ENCODE measurements around the gene SLC66A1.

Gene SLC66A1

GRCh38 chr1:19342894-19343616 is 30.9 kb downstream of the SLC66A1 start:
- DNase-seq (ENCODE audit: low read depth in 3 of 3), result no peak

DNA sequence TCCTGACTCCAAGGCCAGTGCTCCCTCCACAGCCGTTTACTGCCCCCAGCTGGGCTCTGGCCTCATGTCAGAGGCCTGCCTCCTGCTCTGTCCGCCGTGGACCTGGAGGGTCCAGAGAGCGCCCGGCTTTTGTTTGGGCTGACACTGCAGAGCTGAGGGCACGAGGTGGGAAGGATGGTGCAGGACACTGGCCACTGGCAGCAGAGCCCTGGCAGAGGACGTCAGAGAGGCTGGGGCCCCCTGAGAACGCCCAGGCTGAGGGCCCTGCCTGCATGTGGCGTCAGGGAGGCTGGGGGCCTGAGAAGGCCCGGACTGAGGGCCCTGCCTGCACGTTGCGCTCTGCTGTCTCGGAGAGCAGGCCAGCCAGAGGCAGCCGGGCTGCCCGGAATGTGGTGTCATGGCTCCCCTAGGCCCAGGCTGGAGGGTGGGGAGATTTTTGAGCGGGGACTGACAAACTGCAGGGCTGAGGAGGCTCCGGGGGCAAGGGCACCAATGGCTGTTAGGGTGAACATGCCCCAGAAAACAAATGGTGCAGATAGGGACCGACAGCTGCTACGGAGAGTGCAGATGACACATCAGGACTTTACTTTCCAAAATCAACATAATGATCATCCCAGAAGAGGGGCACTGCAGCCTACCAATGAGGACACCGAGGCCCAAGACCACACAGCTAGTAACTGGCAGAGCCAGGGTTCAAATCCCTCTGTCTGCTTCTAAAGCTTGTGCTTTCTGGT is 31.7 kb downstream of the SLC66A1 start:
- no peak for DNase-seq (ENCODE audit: low read depth in 3 of 3)

- peak in 1 of 3 experiments; percentile 29 for DNase-seq (ENCODE audit: low read depth in 3 of 3)
Observed at GRCh38 chr1:19344372-19344810, 32.3 kb downstream of the SLC66A1 start.

GRCh38 chr1:19344831-19345230 is 32.7 kb downstream of the SLC66A1 start:
- no peak for DNase-seq (ENCODE audit: low read depth in 3 of 3)

DNA sequence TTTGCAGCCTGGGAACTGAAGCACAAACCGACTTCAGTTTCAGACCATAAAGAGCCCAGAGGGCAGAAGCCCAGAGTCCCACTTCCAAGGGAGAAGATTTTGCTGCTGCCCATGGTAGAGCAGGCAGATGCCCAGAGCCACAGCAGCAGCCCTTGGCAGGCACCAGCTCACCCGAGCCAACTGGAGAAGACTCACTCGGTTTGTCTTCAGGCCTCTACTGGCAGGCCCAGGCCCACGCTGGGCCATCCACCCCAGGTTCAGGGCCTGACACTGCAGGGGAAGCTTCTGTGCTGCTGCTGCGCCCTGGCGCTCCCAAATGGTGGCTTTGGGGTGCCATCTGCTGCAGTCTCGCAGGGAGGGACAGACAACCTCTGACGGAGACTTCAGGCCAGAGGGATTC is 33.3 kb downstream of the SLC66A1 start:
- DNase-seq (ENCODE audit: low read depth in 3 of 3), result no peak

GRCh38 chr1:19346026-19346425 is 33.9 kb downstream of the SLC66A1 start:
- DNase-seq (ENCODE audit: low read depth in 3 of 3), result no peak

- no peak for DNase-seq (ENCODE audit: low read depth in 3 of 3)
Observed at GRCh38 chr1:19347533-19348172, 35.5 kb downstream of the SLC66A1 start.

GRCh38 chr1:19348441-19349198 is 36.5 kb downstream of the SLC66A1 start:
- no peak for DNase-seq (ENCODE audit: low read depth in 3 of 3)

- DNase-seq (ENCODE audit: low read depth in 3 of 3), result no peak
Observed at GRCh38 chr1:19349999-19350398, 37.9 kb downstream of the SLC66A1 start.

DNA sequence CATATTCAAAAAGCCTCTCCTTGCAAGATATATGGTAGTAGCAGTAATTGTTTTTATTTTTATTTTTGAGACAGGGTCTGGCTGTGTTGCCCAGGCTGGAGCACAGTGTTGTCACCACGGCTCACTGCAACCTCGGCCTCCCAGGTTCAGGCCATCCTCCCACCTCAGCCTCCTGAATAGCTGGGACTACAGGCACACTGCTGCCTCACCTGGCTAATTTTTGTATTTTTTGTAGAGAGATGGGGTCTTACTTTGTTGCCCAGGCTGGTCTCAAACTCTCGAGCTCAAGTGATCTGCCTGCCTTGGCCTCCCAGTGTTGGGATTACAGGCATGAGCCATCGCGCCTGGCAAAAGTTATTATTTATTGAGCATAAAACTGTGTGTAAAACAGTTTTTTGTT is 38.4 kb downstream of the SLC66A1 start:
- DNase-seq (ENCODE audit: low read depth in 3 of 3), result no peak

GRCh38 chr1:19351873-19352272 is 39.7 kb downstream of the SLC66A1 start:
- DNase-seq (ENCODE audit: low read depth in 3 of 3), result no peak

- DNase-seq (ENCODE audit: low read depth in 3 of 3), result no peak
Observed at GRCh38 chr1:19352839-19353238, 40.7 kb downstream of the SLC66A1 start.

DNA sequence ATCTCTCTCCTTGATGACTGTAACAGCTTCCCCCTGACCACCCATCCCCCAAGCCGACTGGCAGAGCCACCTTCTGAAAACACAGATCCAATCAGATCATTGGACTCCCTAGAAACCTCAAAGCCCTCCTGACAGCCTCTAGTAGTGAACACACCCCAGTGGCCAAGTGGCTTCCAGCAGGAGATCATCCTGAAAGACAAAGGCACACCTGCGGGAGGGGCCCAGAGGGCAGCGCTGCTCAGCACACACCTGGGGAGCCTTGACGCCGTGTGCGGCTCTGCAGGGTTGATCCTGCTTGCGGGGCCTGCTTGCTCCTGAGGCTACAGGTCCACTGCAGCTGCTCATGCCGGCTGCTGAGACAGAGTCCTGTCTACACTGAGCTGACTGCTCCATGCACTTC is 41.5 kb downstream of the SLC66A1 start:
- DNase-seq (ENCODE audit: low read depth in 3 of 3), result no peak

GRCh38 chr1:19354531-19354981 is 42.4 kb downstream of the SLC66A1 start:
- DNase-seq (ENCODE audit: low read depth in 3 of 3), result no peak

- DNase-seq (ENCODE audit: low read depth in 3 of 3), result no peak
Observed at GRCh38 chr1:19356266-19356665, 44.1 kb downstream of the SLC66A1 start.

DNA sequence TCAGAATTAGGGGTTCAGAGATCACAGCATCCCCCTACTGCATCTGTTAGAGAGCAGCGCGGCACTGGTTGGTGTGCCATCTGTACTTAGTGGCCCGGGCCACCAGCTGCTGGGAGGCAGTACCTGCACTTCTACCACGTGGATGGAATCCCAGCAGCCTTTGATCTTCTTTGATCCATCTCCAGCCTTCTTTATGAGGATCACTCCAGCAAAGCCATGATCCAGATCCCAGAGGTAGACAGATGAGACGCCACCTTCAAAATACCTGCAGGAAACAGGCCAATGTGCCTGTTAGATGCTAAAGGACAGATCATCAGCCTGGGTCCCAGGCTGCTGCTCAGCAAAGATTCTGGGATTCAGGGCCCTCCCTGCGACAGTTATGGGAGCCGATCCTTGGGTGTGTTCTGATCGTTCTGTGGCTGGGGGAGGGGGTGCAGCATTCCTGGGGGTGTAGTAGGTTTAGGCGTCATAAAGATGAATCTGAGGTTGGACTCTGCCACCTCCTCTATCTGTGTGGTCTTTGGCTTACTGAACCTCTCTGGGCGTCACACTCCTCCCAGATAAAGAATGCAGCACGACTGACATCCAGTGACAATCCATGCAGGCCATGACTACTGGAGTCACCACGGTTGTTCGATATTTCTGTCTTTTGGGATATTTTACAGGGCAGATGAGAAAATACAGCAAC is 45.3 kb downstream of the SLC66A1 start:
- no peak for DNase-seq (ENCODE audit: low read depth in 3 of 3)

DNA sequence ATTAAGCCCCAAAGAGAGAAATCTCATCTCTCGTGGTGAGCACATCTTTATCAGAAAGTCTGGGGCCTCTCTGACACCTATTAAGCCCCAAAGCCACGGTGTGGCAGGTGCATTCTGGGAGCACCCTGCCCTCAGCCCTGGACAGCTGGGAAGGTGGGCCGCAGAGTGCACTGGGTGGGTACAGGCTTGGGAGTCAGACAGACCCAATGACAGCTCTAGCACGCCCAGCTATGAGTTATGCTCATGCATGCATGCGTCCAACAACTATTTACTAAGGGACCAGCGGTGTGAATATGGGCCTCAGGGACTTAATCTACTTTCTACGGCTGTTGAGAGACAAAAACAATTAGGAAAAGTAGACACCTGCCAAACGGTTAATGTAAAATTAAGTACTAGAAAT is 46.6 kb downstream of the SLC66A1 start:
- DNase-seq (ENCODE audit: low read depth in 3 of 3), result no peak

DNA sequence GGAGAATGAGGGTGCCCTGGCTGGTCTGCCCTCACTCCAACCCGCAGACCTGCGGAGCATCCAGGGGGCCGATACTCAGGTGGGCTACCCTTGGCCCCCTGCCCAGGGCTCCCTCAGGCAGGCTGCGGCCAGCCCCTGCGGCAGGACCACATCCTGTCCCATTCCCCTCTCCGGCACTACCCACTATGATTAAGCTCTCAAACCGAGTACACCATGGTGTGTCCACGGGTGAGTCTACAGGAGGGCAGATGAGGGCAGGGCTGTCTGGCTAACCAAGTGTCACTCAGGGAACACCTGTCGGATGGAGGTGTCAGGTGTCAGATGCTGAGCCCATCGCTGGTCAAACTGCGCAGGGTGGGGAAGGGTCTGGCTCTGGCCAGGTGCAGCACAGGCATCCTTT is 47.2 kb downstream of the SLC66A1 start:
- no peak for DNase-seq (ENCODE audit: low read depth in 3 of 3)

DNA sequence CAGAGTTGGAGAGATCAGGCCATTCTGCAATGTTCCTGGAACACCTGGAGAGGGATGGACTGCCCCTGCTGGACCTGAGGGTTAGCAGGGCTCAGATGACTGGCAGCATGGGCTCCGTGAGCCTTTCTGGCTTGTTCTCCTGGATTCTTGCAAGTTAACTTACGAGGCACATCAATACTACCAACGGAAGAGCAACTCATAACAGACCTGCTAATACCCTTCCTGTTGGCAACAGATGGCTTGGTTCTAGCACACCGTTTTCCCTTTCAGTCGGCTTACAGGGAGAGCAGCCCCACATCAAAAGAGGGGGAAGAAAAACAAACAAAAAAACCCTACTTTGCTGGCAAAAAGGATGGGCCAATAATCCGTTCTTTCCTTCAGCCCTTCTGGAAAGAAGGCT is 47.9 kb downstream of the SLC66A1 start:
- DNase-seq (ENCODE audit: low read depth in 3 of 3), result no peak

GRCh38 chr1:19360432-19360831 is 48.3 kb downstream of the SLC66A1 start:
- no peak for DNase-seq (ENCODE audit: low read depth in 3 of 3)

GRCh38 chr1:19360843-19361610 is 48.9 kb downstream of the SLC66A1 start:
- no peak for DNase-seq (ENCODE audit: low read depth in 3 of 3)
